Peyer's patch (tissue), 4 donors: ENCODE measurements around the gene INTS6.
A peak's percentile ranks its signal among the peaks of the same experiment; 100 is the strongest.

Experiments
- POLR2A ChIP-seq, 2 donors: fragments of 450-650 bp; IDR thresholded peaks; one replicate each; pipeline ENCODE4 v1.5.1; 2017; ENCODE audit warnings: antibody characterized with exemption in 2 of 2, mild to moderate bottlenecking in 2 of 2, moderate library complexity in 2 of 2
- TF ChIP-seq, protein P1 (sequence below), 6 experiments: fragments of 450-650 bp in 4 of 6; fragments of 200-600 bp in 2 of 6; sonication (generic) in 1 of 6; IDR thresholded peaks; one replicate each; pipeline ENCODE4 v1.5.1; 2017 to 2019; ENCODE audit warnings: antibody characterized with exemption in 6 of 6, mild to moderate bottlenecking in 3 of 6, moderate library complexity in 1 of 6

DNA sequence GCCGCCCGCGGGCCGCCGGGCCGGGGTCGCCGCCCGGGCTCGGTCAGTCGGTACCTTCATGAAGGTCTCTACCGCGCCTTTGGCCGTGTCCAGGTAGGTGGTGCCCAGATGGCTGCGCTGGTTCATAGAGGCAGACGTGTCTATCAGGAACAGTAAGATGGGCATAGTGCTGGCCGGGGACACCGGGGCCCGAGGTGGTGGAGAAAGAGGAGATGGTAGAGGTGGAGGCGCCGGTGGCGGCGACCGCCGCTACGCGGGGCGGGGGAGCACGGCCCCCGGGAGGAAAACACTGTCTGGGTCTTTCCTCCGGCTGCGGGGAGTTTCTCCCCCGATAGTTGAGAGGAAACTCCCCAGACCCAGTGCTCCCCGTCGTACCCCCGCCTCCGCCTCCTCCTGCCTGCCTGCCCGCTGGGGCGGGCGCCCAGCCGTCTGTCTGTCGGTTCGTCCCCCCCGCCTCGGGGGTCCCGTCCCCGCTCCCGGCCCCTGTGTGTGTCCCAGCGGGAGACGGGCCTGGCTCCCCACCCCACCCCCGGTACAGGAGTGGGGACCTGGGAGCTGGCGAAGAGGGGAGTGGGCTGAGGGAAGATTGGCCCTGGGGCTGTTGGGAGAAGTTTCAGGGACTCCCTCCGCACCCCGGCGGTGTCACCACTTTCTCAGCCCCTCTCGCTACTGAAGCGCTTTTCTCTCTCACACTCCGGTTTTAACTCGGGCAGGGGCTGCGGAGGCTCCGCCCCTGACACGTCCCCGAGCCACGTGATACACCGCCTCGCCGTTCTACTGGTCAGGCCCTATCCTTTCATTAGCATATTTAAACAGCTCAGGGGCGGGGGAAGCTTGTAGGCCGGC, at the start of gene INTS6:
- peak; percentile 100 for TF ChIP-seq POLR2A (IDR thresholded peaks at IDR 0.05)
- TF ChIP-seq, protein P1, sequence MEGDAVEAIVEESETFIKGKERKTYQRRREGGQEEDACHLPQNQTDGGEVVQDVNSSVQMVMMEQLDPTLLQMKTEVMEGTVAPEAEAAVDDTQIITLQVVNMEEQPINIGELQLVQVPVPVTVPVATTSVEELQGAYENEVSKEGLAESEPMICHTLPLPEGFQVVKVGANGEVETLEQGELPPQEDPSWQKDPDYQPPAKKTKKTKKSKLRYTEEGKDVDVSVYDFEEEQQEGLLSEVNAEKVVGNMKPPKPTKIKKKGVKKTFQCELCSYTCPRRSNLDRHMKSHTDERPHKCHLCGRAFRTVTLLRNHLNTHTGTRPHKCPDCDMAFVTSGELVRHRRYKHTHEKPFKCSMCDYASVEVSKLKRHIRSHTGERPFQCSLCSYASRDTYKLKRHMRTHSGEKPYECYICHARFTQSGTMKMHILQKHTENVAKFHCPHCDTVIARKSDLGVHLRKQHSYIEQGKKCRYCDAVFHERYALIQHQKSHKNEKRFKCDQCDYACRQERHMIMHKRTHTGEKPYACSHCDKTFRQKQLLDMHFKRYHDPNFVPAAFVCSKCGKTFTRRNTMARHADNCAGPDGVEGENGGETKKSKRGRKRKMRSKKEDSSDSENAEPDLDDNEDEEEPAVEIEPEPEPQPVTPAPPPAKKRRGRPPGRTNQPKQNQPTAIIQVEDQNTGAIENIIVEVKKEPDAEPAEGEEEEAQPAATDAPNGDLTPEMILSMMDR (IDR thresholded peaks at IDR 0.05): no peak
